Natural killer cell (primary cell): ENCODE data around the gene CHST11. TPM values are rescaled to one million over a fixed set of nuclear protein-coding genes. Genes with fewer than 3 reads are reported as not detected.
A peak's percentile ranks its signal among the peaks of the same experiment; 100 is the strongest.

Source experiments
- ATAC-seq, 3 donors: fragments of 150-1000 bp in 2 of 3; fragments of 200-7000 bp in 1 of 3; cut with Tn5 transposase; 1 replicate in 1 of 3; 2 replicates in 2 of 3; pipeline ENCODE4 v1.10.0; 2021; ENCODE audit warnings: mild to moderate bottlenecking in 2 of 3, moderate library complexity in 2 of 3
- DNase-seq, 2 donors: peaks; one replicate each; pipeline versions ENCODE4 v3.0.0 to v3.0.0-alpha.2; 2013 to 2021; ENCODE audit warnings: mixed read lengths in 1 of 2
- H3K27ac ChIP-seq: one replicate; pipeline ENCODE4 v1.5.1; 2013; ENCODE audit warnings: mild to moderate bottlenecking, low read length
- H3K27me3 ChIP-seq: one replicate; pipeline ENCODE4 v1.6.1; 2013; ENCODE audit warnings: low read length; ENCODE audit not compliant: control insufficient read depth, insufficient read depth
- H3K36me3 ChIP-seq: one replicate; pipeline ENCODE4 v1.6.1; 2013; ENCODE audit warnings: low read length; ENCODE audit not compliant: control insufficient read depth, insufficient read depth
- H3K4me1 ChIP-seq: one replicate; pipeline ENCODE4 v1.6.1; 2013; ENCODE audit warnings: low read length; ENCODE audit not compliant: control insufficient read depth, insufficient read depth
- H3K4me3 ChIP-seq: one replicate; pipeline ENCODE4 v1.5.1; 2013; ENCODE audit warnings: low read length
- H3K9me3 ChIP-seq: one replicate; pipeline ENCODE4 v1.6.1; 2013; ENCODE audit warnings: low read length; ENCODE audit not compliant: control insufficient read depth, insufficient read depth
- H3K27ac Mint-ChIP-seq, 2 donors: one replicate each; pipeline ENCODE4 v1.8.0; 2022; ENCODE audit warnings: mild to moderate bottlenecking in 2 of 2, mixed read lengths in 2 of 2, moderate library complexity in 1 of 2
- H3K27me3 Mint-ChIP-seq, 2 donors: one replicate each; pipeline ENCODE4 v1.8.0; 2022; ENCODE audit warnings: low read depth in 2 of 2, mixed read lengths in 2 of 2
- H3K36me3 Mint-ChIP-seq: one replicate; pipeline ENCODE4 v1.8.0; 2022; ENCODE audit warnings: mixed read lengths
- H3K4me1 Mint-ChIP-seq, 2 donors: one replicate each; pipeline ENCODE4 v1.8.0; 2022; ENCODE audit warnings: mixed read lengths in 2 of 2
- H3K4me3 Mint-ChIP-seq: one replicate; pipeline ENCODE4 v1.8.0; 2022; ENCODE audit warnings: mild to moderate bottlenecking, moderate library complexity, mixed read lengths
- H3K9me3 Mint-ChIP-seq, 2 donors: one replicate each; pipeline ENCODE4 v1.8.0; 2022; ENCODE audit warnings: mixed read lengths in 2 of 2
- CTCF ChIP-seq: fragments of 200-600 bp; IDR thresholded peaks from one replicate; pipeline ENCODE4 v1.8.0; 2022; ENCODE audit warnings: antibody characterized with exemption
- WGBS: methylation state at CpG from one replicate; pipeline ENCODE4 v1.1.7; 2013; ENCODE audit warnings: missing lambda C conversion rate; ENCODE audit not compliant: insufficient coverage; 5-methylcytosine and 5-hydroxymethylcytosine counted together
- intact Hi-C: fragments of 100-400 bp; cut with micrococcal nuclease; formaldehyde crosslinking; loops from one replicate; pipeline ENCODE4 v1.14.2; 2022
- total RNA-seq, 4 donors: library from RNA; stranded (reverse); fragments of 120-200 nt in 1 of 4; gene quantifications; one replicate each; pipeline versions ENCODE4 v1.2.3 to v1.2.4, GENCODE V29; 2013 to 2022

The CHST11 gene
- total RNA-seq, 3 donors from 2014 or later (not counting 1 experiment from before 2014, with no cell fraction given) = 85.3 to 118 (median 96.1) TPM

DNA sequence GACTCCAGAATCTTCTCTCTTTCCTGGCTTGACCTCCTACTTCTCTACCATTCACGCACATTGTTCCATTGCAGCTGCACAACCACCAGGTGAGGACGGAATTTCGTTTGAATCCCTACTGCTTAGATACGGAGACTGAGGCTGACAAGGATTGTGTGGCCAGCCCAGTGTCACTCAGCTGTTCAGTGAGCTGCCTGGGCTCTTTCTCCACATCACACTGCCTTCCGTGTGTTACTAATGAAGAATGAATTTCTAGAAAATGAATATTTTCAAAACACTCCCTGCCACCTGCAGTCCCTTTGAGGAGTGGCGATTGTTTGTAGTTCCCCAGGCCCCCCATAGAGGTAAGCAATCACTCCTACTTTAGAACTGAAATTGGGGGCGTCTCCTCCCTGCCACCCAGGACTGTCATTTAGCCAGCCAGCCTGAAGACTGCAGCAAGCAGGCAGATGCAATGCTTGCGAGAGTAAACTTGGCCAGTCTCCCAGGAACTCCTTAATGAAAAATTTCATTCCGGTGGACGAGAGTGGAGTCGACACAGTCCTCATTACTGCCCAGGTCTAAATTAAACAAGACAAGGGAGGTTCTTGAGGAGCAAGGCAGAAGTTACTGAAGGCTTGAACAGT lies 261.7 kb downstream of the CHST11 start:
- H3K36me3 ChIP-seq = no peaks in the 10 kb centered on the region
- no peaks in the 10 kb centered on the region for H3K9me3 ChIP-seq
- Mint-ChIP-seq H3K27me3 (no peaks in the 10 kb centered on the region), H3K4me3 (no peak overlapping the region), H3K4me1 (peaks cover 51 to 79% of the 10 kb centered on the region in 2 donors), H3K9me3 (no peaks in the 10 kb centered on the region), H3K36me3 (no peaks in the 10 kb centered on the region), H3K27ac (peak overlapping the region; percentile 65 to 94)
- WGBS = 94% methylated on average over 10 of the region's 11 CpGs
- H3K4me3 ChIP-seq = no peak overlapping the region
- intact Hi-C loops = no loop called here
- no peaks in the 10 kb centered on the region for H3K27me3 ChIP-seq
- no peak for ATAC-seq
- H3K4me1 ChIP-seq = peaks cover 50% of the 10 kb centered on the region
- no peak overlapping the region for H3K27ac ChIP-seq
- peak in 1 of 2 donors; percentile 21 for DNase-seq
- TF ChIP-seq CTCF = no peak

DNA sequence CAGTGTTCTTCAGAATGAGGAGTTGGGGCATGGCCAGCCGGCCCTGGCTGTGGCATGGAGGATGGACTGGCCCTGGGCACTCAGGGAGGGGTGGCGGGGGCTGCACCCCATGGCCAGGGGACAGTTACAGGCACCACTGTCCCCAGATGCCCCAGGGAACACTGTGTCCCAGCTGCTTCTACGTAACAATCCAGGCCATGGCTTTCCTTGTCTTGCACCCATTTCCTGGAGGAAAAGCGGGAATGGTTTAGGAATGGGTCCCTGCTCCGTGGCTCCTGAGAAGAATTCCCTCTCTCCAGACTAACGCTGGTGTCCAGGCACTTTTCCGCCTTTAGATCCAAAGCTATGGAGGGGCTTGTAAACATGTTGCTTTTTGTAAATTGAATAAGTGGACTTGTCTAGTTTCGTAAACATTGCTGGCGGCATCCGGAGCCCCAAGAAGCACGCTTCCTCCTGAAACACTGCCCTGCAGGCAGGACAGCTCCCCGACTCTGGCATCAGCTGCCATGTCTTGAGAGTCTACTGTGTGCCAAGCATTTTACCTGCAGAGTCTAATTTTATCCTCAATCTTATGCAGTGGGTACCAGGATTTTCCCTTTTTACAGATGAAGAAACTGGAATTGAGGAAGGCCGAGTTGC lies 263.1 kb downstream of the CHST11 start:
- Histone ChIP-seq H3K4me1 (peaks cover 58% of the 10 kb centered on the region), H3K36me3 (no peaks in the 10 kb centered on the region), H3K4me3 (peak overlapping the region; percentile 33), H3K27ac (peak overlapping the region; percentile 86), H3K9me3 (no peaks in the 10 kb centered on the region), H3K27me3 (no peaks in the 10 kb centered on the region)
- Mint-ChIP-seq H3K4me3 (peak overlapping the region; percentile 90), H3K36me3 (no peaks in the 10 kb centered on the region), H3K27ac (peak overlapping the region; percentile 92 to 94), H3K4me1 (peaks cover 53 to 80% of the 10 kb centered on the region in 2 donors), H3K27me3 (no peaks in the 10 kb centered on the region), H3K9me3 (no peaks in the 10 kb centered on the region)
- no peak for DNase-seq
- intact Hi-C loops = loop anchor here (2.0 kb wide), 1 partner anchor 31 kb away; no protein-coding TSS in a partner anchor
- WGBS = 68% methylated on average over 13 of the region's 13 CpGs
- TF ChIP-seq CTCF = no peak
- peak in 2 of 3 donors; percentile 13 to 15 for ATAC-seq

GRCh38 chr12:104720339-104721038 lies 263.7 kb downstream of the CHST11 start:
- no peaks in the 10 kb centered on the region for H3K36me3 Mint-ChIP-seq
- no peaks in the 10 kb centered on the region for H3K27me3 ChIP-seq
- H3K4me1 Mint-ChIP-seq = peaks cover 60 to 87% of the 10 kb centered on the region in 2 donors
- H3K27ac ChIP-seq = peak overlapping the region; percentile 86
- peak overlapping the region; percentile 90 for H3K4me3 Mint-ChIP-seq
- 4% methylated on average over 29 of the region's 29 CpGs for WGBS
- no peaks in the 10 kb centered on the region for H3K9me3 Mint-ChIP-seq
- no peaks in the 10 kb centered on the region for H3K27me3 Mint-ChIP-seq
- no peak for TF ChIP-seq CTCF
- DNase-seq (peak; percentile 46 to 91), ATAC-seq (peak; percentile 66 to 76 (median 71))
- H3K36me3 ChIP-seq = no peaks in the 10 kb centered on the region
- H3K9me3 ChIP-seq = no peaks in the 10 kb centered on the region
- peak overlapping the region; percentile 33 for H3K4me3 ChIP-seq
- peaks cover 58% of the 10 kb centered on the region for H3K4me1 ChIP-seq
- intact Hi-C loops = loop anchor here (2.0 kb wide), 1 partner anchor 32 kb away; no protein-coding TSS in a partner anchor
- H3K27ac Mint-ChIP-seq = peak overlapping the region; percentile 92 to 94
